ENCODE data around the gene FBXO42. TPM values are rescaled to one million over a fixed set of nuclear protein-coding genes. Genes with fewer than 3 reads are reported as not detected.

The FBXO42 gene
- total and polyA plus RNA-seq, 9 of the 15 experiments (the other 6 are each of a cell fraction or from before 2014, with no cell fraction given) = 7.2 to 24.8 (median 17.4) TPM

DNA sequence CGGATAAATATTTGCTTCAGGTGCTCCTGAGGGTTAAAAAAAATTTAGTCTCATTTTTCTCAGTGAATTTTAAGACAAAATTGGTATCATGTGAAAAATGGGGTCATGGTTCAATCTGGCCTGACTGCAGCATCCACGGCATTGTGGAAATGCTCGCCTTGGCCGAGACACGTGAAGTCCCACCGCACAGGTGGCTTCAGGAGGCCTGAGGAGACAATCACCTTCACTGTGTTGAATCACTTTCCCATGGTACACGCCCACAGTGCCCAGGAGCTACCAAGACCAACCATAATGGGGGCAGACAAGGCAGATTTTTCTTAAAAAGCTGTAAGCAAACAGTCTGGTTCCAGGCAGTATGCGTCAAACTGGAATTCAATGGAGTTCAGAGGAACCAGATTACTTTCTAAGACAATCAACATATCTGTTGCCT, 104.3 kb downstream of the FBXO42 start (continued):
- TF ChIP-seq ZNF79 (CRISPR knock-in tag; IDR thresholded peaks at IDR 0.05; ENCODE audit: low read depth) = 0 out of 2 replicates have a peak, but pooled peaks have one; percentile 29
- TF ChIP-seq ZNF3 (CRISPR knock-in tag; IDR thresholded peaks at IDR 0.05) = no peak
- TF ChIP-seq, protein P1, sequence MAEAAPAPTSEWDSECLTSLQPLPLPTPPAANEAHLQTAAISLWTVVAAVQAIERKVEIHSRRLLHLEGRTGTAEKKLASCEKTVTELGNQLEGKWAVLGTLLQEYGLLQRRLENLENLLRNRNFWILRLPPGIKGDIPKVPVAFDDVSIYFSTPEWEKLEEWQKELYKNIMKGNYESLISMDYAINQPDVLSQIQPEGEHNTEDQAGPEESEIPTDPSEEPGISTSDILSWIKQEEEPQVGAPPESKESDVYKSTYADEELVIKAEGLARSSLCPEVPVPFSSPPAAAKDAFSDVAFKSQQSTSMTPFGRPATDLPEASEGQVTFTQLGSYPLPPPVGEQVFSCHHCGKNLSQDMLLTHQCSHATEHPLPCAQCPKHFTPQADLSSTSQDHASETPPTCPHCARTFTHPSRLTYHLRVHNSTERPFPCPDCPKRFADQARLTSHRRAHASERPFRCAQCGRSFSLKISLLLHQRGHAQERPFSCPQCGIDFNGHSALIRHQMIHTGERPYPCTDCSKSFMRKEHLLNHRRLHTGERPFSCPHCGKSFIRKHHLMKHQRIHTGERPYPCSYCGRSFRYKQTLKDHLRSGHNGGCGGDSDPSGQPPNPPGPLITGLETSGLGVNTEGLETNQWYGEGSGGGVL (CRISPR knock-in tag; IDR thresholded peaks at IDR 0.05) = peak; percentile 68; the same call in 1 of the 2 replicates
- TF ChIP-seq, protein P2, sequence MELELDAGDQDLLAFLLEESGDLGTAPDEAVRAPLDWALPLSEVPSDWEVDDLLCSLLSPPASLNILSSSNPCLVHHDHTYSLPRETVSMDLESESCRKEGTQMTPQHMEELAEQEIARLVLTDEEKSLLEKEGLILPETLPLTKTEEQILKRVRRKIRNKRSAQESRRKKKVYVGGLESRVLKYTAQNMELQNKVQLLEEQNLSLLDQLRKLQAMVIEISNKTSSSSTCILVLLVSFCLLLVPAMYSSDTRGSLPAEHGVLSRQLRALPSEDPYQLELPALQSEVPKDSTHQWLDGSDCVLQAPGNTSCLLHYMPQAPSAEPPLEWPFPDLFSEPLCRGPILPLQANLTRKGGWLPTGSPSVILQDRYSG (tag; conservative IDR thresholded peaks at IDR 0.05; ENCODE audit: low read depth) = 0 out of 2 replicates have a peak, but pooled peaks have one; percentile 30
- 0 out of 2 replicates have a peak, but pooled peaks have one; percentile 10 for TF ChIP-seq GABPA (tag; conservative IDR thresholded peaks at IDR 0.05; ENCODE audit: low read depth)
- TF ChIP-seq GTF2A2 (tag; IDR thresholded peaks at IDR 0.05) = peak; percentile 73; the same call in 1 of the 2 replicates
- TF ChIP-seq, protein P3, sequence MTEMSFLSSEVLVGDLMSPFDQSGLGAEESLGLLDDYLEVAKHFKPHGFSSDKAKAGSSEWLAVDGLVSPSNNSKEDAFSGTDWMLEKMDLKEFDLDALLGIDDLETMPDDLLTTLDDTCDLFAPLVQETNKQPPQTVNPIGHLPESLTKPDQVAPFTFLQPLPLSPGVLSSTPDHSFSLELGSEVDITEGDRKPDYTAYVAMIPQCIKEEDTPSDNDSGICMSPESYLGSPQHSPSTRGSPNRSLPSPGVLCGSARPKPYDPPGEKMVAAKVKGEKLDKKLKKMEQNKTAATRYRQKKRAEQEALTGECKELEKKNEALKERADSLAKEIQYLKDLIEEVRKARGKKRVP (CRISPR knock-in tag; IDR thresholded peaks at IDR 0.05) = no peak
- TF ChIP-seq BCL6 (CRISPR knock-in tag; IDR thresholded peaks at IDR 0.05) = 0 out of 2 replicates have a peak, but pooled peaks have one; percentile 52
- peak; percentile 48; the same call in 1 of the 2 replicates for TF ChIP-seq ZNF311 (CRISPR knock-in tag; IDR thresholded peaks at IDR 0.05)
- TF ChIP-seq NR2F6 (CRISPR knock-in tag; IDR thresholded peaks at IDR 0.05) = peak; percentile 22; the same call in 1 of the 2 replicates
- peak; percentile 58; the same call in 1 of the 2 replicates for TF ChIP-seq PYGO2 (tag; IDR thresholded peaks at IDR 0.05)
- TF ChIP-seq BHLHE40 (IDR thresholded peaks at IDR 0.05; ENCODE audit: low read length) = no peak
- peak; percentile 52; the same call in 1 of the 2 replicates for TF ChIP-seq DMBX1 (CRISPR knock-in tag; IDR thresholded peaks at IDR 0.05; ENCODE audit: borderline replicate concordance)
- TF ChIP-seq NR2C2 (CRISPR knock-in tag; IDR thresholded peaks at IDR 0.05) = no peak
- peak; percentile 71 for TF ChIP-seq NR2C2 (tag; IDR thresholded peaks at IDR 0.05)
- no peak for TF ChIP-seq MIER1 (IDR thresholded peaks at IDR 0.05; ENCODE audit: low read depth)
- peak; percentile 60; the same call in 1 of the 2 replicates for TF ChIP-seq ZNF668 (CRISPR knock-in tag; IDR thresholded peaks at IDR 0.05)
- peak; percentile 44; the same call in 1 of the 2 replicates for TF ChIP-seq MECOM (CRISPR knock-in tag; IDR thresholded peaks at IDR 0.05)
- TF ChIP-seq, protein P4, sequence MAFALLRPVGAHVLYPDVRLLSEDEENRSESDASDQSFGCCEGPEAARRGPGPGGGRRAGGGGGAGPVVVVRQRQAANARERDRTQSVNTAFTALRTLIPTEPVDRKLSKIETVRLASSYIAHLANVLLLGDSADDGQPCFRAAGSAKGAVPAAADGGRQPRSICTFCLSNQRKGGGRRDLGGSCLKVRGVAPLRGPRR (CRISPR knock-in tag; IDR thresholded peaks at IDR 0.05) = peak; percentile 61; the same call in 1 of the 2 replicates
- no peak for TF ChIP-seq MYNN (IDR thresholded peaks at IDR 0.05)
- no peak for TF ChIP-seq MYNN (CRISPR knock-in tag; IDR thresholded peaks at IDR 0.05)

All from K562 (cell line).